HCT116 (cell line): ENCODE results near the gene THSD4.

Source experiments
- EZH2 ChIP-seq: fragments of 200-600 bp; sonication (generic); IDR thresholded peaks from 2 replicates; pipeline ENCODE4 v1.6.1; 2017; ENCODE audit warnings: antibody characterized with exemption, mixed run types
- POLR2A ChIP-seq: IDR thresholded peaks from 2 replicates; pipeline ENCODE4 v1.7.0; 2011; ENCODE audit warnings: borderline replicate concordance; ENCODE audit not compliant: insufficient read depth, insufficient read length; ENCODE audit errors: extremely low read depth
- POLR2AphosphoS5 ChIP-seq: IDR thresholded peaks from 2 replicates; pipeline ENCODE4 v1.6.1; 2011; ENCODE audit warnings: mild to moderate bottlenecking, low read depth, low read length, moderate library complexity
- RAD21 ChIP-seq: IDR thresholded peaks from 2 replicates; pipeline ENCODE4 v1.6.1; 2012; ENCODE audit warnings: low read depth, mild to moderate bottlenecking
- SIN3A ChIP-seq: IDR thresholded peaks from 2 replicates; pipeline ENCODE4 v1.6.1; 2012; ENCODE audit warnings: low read depth
- SP1 ChIP-seq: IDR thresholded peaks from 2 replicates; pipeline ENCODE4 v1.6.1; 2012; ENCODE audit warnings: low read depth
- TCF7L2 ChIP-seq: IDR thresholded peaks from 2 replicates; pipeline ENCODE4 v1.7.0; 2011; ENCODE audit warnings: borderline replicate concordance, inconsistent platforms; ENCODE audit not compliant: insufficient read depth, insufficient read length; ENCODE audit errors: extremely low read depth
- YY1 ChIP-seq: IDR thresholded peaks from 2 replicates; pipeline ENCODE4 v1.6.1; 2011; ENCODE audit warnings: low read length, low read depth, moderate library complexity, mild to moderate bottlenecking; ENCODE audit not compliant: insufficient replicate concordance; ENCODE audit errors: extremely low read depth
- TF ChIP-seq, protein P1 (sequence below), 3 experiments: fragments of 200-600 bp in 1 of 3; sonication (generic) in 1 of 3; IDR thresholded peaks in 2 of 3; conservative IDR thresholded peaks in 1 of 3; 2 replicates each; pipeline ENCODE4 v1.5.1; 2012 to 2017; ENCODE audit warnings: low read depth in 2 of 3, low read length in 2 of 3, antibody characterized with exemption in 1 of 3, borderline replicate concordance in 1 of 3, control low read depth in 1 of 3, mild to moderate bottlenecking in 1 of 3, mixed read lengths in 1 of 3, mixed run types in 1 of 3, moderate library complexity in 1 of 3; ENCODE audit not compliant: insufficient read depth in 1 of 3
- TF ChIP-seq, protein P2 (sequence below): IDR thresholded peaks from 2 replicates; pipeline ENCODE4 v1.6.1; 2011; ENCODE audit warnings: mild to moderate bottlenecking, low read length, moderate library complexity; ENCODE audit not compliant: insufficient replicate concordance; ENCODE audit errors: extremely low read depth
- TF ChIP-seq, protein P3 (sequence below): IDR thresholded peaks from 2 replicates; pipeline ENCODE4 v1.6.1; 2012; ENCODE audit warnings: low read depth
- TF ChIP-seq, protein P4 (sequence below): IDR thresholded peaks from 2 replicates; pipeline ENCODE4 v1.6.1; 2012
- TF ChIP-seq, protein P5 (sequence below): IDR thresholded peaks from 2 replicates; pipeline ENCODE4 v1.6.1; 2012

DNA sequence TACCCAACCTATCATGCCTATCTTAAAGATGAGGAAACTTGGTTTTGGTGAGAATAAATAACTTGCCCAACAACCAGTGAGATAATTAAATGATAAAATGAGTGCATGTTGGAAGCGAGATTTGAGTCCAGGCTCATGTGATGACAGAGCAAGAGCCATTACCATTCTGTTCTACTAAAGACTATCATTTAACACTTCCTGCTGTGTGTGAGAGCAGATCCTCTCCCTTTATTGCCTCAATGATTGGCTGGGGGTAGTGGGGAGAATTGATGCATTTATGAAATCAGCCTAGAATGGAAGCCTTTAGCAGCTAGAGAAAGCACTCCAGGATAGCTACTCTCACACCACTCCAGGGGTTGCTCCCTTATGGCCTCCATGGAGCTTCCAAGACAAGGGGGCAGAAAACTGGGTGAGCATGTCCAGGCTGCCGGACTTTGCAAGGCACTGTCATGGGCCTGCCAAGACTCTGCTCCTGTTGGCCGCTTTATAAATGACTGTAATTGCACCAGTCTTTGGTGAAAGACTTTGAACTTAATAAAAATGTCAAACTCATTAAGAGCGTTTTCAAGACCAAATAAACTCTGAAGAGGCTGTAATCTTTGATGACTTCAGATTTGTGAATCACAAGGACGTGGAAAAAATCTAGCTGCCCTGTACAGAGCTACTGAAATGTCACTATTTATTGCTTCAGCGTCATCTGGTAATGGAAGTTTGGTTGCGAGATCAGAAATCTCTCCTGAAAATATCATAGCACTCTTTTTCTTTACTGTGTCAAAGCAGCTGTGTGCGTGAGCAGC is 486.0 kb downstream of the THSD4 start:
- TF ChIP-seq, protein P1, sequence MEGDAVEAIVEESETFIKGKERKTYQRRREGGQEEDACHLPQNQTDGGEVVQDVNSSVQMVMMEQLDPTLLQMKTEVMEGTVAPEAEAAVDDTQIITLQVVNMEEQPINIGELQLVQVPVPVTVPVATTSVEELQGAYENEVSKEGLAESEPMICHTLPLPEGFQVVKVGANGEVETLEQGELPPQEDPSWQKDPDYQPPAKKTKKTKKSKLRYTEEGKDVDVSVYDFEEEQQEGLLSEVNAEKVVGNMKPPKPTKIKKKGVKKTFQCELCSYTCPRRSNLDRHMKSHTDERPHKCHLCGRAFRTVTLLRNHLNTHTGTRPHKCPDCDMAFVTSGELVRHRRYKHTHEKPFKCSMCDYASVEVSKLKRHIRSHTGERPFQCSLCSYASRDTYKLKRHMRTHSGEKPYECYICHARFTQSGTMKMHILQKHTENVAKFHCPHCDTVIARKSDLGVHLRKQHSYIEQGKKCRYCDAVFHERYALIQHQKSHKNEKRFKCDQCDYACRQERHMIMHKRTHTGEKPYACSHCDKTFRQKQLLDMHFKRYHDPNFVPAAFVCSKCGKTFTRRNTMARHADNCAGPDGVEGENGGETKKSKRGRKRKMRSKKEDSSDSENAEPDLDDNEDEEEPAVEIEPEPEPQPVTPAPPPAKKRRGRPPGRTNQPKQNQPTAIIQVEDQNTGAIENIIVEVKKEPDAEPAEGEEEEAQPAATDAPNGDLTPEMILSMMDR (IDR thresholded peaks at IDR 0.05 in 2 of 3, conservative IDR thresholded peaks at IDR 0.05 in 1 of 3; ENCODE audit: borderline replicate concordance in 1 of 3, insufficient read depth in 1 of 3, low read depth in 2 of 3, low read length in 2 of 3), result no peak
- TF ChIP-seq, protein P2, sequence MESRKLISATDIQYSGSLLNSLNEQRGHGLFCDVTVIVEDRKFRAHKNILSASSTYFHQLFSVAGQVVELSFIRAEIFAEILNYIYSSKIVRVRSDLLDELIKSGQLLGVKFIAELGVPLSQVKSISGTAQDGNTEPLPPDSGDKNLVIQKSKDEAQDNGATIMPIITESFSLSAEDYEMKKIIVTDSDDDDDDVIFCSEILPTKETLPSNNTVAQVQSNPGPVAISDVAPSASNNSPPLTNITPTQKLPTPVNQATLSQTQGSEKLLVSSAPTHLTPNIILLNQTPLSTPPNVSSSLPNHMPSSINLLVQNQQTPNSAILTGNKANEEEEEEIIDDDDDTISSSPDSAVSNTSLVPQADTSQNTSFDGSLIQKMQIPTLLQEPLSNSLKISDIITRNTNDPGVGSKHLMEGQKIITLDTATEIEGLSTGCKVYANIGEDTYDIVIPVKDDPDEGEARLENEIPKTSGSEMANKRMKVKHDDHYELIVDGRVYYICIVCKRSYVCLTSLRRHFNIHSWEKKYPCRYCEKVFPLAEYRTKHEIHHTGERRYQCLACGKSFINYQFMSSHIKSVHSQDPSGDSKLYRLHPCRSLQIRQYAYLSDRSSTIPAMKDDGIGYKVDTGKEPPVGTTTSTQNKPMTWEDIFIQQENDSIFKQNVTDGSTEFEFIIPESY, result no peak
- no peak for TF ChIP-seq POLR2A
- no peak for TF ChIP-seq RAD21
- TF ChIP-seq, protein P3, sequence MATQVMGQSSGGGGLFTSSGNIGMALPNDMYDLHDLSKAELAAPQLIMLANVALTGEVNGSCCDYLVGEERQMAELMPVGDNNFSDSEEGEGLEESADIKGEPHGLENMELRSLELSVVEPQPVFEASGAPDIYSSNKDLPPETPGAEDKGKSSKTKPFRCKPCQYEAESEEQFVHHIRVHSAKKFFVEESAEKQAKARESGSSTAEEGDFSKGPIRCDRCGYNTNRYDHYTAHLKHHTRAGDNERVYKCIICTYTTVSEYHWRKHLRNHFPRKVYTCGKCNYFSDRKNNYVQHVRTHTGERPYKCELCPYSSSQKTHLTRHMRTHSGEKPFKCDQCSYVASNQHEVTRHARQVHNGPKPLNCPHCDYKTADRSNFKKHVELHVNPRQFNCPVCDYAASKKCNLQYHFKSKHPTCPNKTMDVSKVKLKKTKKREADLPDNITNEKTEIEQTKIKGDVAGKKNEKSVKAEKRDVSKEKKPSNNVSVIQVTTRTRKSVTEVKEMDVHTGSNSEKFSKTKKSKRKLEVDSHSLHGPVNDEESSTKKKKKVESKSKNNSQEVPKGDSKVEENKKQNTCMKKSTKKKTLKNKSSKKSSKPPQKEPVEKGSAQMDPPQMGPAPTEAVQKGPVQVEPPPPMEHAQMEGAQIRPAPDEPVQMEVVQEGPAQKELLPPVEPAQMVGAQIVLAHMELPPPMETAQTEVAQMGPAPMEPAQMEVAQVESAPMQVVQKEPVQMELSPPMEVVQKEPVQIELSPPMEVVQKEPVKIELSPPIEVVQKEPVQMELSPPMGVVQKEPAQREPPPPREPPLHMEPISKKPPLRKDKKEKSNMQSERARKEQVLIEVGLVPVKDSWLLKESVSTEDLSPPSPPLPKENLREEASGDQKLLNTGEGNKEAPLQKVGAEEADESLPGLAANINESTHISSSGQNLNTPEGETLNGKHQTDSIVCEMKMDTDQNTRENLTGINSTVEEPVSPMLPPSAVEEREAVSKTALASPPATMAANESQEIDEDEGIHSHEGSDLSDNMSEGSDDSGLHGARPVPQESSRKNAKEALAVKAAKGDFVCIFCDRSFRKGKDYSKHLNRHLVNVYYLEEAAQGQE, result no peak
- TF ChIP-seq POLR2AphosphoS5, result no peak
- TF ChIP-seq, protein P4, sequence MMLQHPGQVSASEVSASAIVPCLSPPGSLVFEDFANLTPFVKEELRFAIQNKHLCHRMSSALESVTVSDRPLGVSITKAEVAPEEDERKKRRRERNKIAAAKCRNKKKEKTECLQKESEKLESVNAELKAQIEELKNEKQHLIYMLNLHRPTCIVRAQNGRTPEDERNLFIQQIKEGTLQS, result no peak
- TF ChIP-seq, protein P5, sequence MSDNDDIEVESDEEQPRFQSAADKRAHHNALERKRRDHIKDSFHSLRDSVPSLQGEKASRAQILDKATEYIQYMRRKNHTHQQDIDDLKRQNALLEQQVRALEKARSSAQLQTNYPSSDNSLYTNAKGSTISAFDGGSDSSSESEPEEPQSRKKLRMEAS, result no peak
- no peak for TF ChIP-seq SP1
- no peak for TF ChIP-seq YY1
- no peak for TF ChIP-seq TCF7L2
- TF ChIP-seq EZH2, result no peak
- no peak for TF ChIP-seq SIN3A
